Osteocyte (in vitro differentiated cells): ENCODE measurements around the gene KLHL17. TPM values are rescaled to one million over a fixed set of nuclear protein-coding genes. Genes with fewer than 3 reads are reported as not detected.

Source experiments
- DNase-seq: peaks from one replicate; pipeline ENCODE4 v3.0.0; 2021; ENCODE audit warnings: mixed read lengths; ENCODE audit not compliant: unreplicated experiment; ENCODE audit errors: extremely low spot score
- H3K27ac Mint-ChIP-seq: one replicate; pipeline ENCODE4 v1.8.0; 2021; ENCODE audit warnings: mild to moderate bottlenecking, mixed read lengths; ENCODE audit not compliant: unreplicated experiment
- H3K27me3 Mint-ChIP-seq: one replicate; pipeline ENCODE4 v1.8.0; 2021; ENCODE audit warnings: mixed read lengths; ENCODE audit not compliant: unreplicated experiment
- H3K36me3 Mint-ChIP-seq: one replicate; pipeline ENCODE4 v1.8.0; 2021; ENCODE audit warnings: mixed read lengths; ENCODE audit not compliant: unreplicated experiment
- H3K4me1 Mint-ChIP-seq: one replicate; pipeline ENCODE4 v1.8.0; 2021; ENCODE audit warnings: mixed read lengths; ENCODE audit not compliant: unreplicated experiment
- H3K4me3 Mint-ChIP-seq: one replicate; pipeline ENCODE4 v1.8.0; 2021; ENCODE audit warnings: mild to moderate bottlenecking, moderate library complexity, mixed read lengths; ENCODE audit not compliant: unreplicated experiment
- H3K9me3 Mint-ChIP-seq: one replicate; pipeline ENCODE4 v1.8.0; 2021; ENCODE audit warnings: mixed read lengths; ENCODE audit not compliant: unreplicated experiment
- CTCF ChIP-seq: fragments of 200-600 bp; sonication (generic); IDR thresholded peaks from 2 replicates; pipeline ENCODE4 v1.5.0; 2021; ENCODE audit warnings: antibody characterized with exemption, mild to moderate bottlenecking, moderate library complexity
- total RNA-seq: library from RNA; stranded (reverse); gene quantifications from 2 replicates; pipeline ENCODE4 v1.2.1, GENCODE V29; 2021

The KLHL17 gene
- total RNA-seq, 1 donor from 2014 or later, result 31.7 TPM

GRCh38 chr1:927234-927633, 33.1 kb upstream of the KLHL17 start:
- Mint-ChIP-seq H3K4me1 (peaks cover 22% of the 10 kb centered on the region), H3K9me3 (no peaks in the 10 kb centered on the region), H3K36me3 (no peaks in the 10 kb centered on the region), H3K27me3 (peaks cover 7% of the 10 kb centered on the region), H3K27ac (no peak overlapping the region), H3K4me3 (no peak overlapping the region)
- no peak for TF ChIP-seq CTCF
- no peak for DNase-seq

- DNase-seq, result no peak
- H3K4me3 Mint-ChIP-seq, result no peak overlapping the region
- H3K27ac Mint-ChIP-seq, result no peak overlapping the region
- H3K27me3 Mint-ChIP-seq, result peaks cover 7% of the 10 kb centered on the region
- no peaks in the 10 kb centered on the region for H3K9me3 Mint-ChIP-seq
- no peaks in the 10 kb centered on the region for H3K36me3 Mint-ChIP-seq
- H3K4me1 Mint-ChIP-seq, result peaks cover 21% of the 10 kb centered on the region
- TF ChIP-seq CTCF, result no peak
Observed at GRCh38 chr1:927748-928147, 32.6 kb upstream of the KLHL17 start.

DNA sequence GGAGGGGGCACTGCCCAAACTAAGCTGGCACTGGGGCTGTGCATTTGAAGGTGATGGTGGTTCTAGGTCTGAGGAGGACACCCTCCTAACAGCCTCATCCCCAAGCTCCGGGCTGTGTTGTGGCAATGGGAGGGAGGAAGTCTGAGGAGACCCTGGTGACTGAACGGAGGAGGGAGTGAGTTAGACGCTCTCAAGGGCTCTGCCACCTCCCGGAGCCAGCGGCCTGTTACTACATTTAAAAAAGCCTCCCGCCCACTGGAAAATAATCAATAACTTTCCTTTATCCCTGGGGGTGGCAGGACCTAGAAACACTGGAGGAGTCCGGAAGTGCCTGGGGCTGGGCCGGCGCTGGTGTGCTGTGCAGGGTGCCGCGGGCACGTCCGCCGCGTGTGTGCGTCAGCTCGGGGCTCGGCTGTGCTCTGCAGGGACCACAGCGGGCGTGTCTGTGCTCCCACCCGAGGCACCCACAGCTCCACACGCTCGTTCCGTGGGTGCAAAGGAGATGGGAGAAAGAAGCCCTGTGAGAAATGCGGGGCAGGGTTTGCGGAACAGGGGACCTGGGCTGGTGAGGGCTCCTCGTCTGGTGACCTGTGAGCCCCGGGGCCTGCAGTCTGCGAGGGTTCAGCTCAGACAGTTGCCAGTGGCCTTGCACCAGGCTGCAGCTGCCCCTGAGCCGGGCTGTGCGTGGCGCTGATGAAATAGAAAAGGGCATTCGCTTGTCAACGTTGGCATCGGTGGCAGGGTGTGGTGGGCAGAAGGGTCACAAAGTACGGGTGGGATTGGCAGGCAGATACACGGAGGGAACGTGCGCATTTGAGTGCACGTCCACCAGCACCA, 31.3 kb upstream of the KLHL17 start:
- Mint-ChIP-seq H3K36me3 (no peaks in the 10 kb centered on the region), H3K27me3 (peaks cover 7% of the 10 kb centered on the region), H3K4me3 (no peak overlapping the region), H3K4me1 (peaks cover 14% of the 10 kb centered on the region), H3K9me3 (no peaks in the 10 kb centered on the region), H3K27ac (no peak overlapping the region)
- TF ChIP-seq CTCF, result no peak
- DNase-seq, result no peak

DNA sequence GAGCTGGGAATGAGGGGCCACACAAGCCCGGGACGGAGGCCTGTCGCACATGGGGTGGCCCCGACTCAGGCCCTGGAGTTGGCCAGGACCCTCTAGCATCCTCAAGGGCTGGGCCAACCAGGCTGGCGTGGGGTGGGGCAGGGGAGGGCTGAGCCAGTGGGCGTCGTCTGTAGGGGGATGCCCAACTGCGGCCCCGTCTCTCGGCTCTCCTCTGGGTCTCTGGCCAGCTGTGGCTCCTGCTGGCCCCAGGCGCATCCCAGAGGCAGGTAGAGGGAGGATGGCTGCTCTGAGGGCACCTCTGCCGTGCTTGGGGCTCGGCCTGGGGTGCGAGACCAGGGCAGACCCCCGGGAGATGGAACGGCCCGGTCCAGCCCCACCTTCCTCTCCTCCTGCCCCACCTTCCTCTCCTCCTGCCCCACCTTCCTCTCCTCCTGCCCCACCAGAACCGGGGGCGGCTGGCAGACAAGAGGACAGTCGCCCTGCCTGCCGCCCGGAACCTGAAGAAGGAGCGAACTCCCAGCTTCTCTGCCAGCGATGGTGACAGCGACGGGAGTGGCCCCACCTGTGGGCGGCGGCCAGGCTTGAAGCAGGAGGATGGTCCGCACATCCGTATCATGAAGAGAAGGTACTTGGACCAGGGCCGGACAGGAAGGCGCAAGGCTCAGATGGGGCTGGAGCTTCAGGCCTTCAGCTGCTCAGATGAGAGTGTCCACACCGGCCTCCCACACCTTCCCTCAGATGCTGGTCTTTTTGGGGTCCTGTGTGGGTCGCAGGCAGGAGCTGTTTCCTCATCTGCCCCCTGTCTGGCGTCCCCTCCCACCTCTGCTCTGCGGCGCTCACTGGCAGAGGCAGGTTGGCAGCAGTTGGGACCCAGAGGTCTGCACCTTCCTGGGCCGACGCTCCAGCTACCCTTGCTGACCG, 30.4 kb upstream of the KLHL17 start:
- peaks cover 7% of the 10 kb centered on the region for H3K27me3 Mint-ChIP-seq
- H3K27ac Mint-ChIP-seq, result no peak overlapping the region
- no peak for DNase-seq
- no peak for TF ChIP-seq CTCF
- H3K4me1 Mint-ChIP-seq, result peaks cover 16% of the 10 kb centered on the region
- H3K9me3 Mint-ChIP-seq, result no peaks in the 10 kb centered on the region
- no peaks in the 10 kb centered on the region for H3K36me3 Mint-ChIP-seq
- H3K4me3 Mint-ChIP-seq, result no peak overlapping the region

DNA sequence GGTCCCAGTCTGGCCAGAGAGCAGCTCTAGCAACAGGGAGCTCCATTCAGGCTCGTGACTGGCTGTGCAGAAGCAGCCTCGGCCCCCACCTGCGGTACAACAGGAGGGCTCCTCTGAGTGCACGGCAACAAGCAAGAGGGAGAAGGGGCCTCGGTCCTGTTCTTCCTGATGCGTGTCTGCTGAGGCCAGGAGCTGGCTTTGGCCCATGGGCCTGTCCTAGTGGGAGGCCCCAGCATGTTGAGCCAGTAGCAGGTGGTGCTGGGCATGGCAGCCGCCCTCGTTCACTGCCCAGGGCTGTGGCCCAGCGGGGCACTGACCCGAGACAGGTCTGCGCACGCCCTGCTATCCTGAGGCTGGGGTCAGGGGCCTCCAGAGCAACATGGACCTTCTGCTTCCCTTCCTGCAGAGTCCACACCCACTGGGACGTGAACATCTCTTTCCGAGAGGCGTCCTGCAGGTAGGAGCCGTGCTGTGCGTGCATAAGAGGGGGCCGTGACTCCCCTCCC, 29.7 kb upstream of the KLHL17 start:
- Mint-ChIP-seq H3K9me3 (no peaks in the 10 kb centered on the region), H3K4me1 (peaks cover 23% of the 10 kb centered on the region), H3K36me3 (no peaks in the 10 kb centered on the region), H3K27me3 (peaks cover 7% of the 10 kb centered on the region), H3K4me3 (no peak overlapping the region), H3K27ac (no peak overlapping the region)
- TF ChIP-seq CTCF, result no peak
- DNase-seq, result no peak
